GM23338 (cell line): ENCODE data around the gene GLRX. TPM values are rescaled to one million over a fixed set of nuclear protein-coding genes. Genes with fewer than 3 reads are reported as not detected.
A peak's percentile ranks its signal among the peaks of the same experiment; 100 is the strongest.

Experiments
- ATAC-seq: fragments of 200-7000 bp; cut with Tn5 transposase; 3 replicates; pipeline ENCODE4 v1.9.1; 2020
- DNase-seq: peaks from one replicate; pipeline ENCODE4 v3.0.0-alpha.2; 2015; ENCODE audit warnings: low spot score
- H2AFZ ChIP-seq: fragments of 200-600 bp; sonication (generic); 2 replicates; pipeline ENCODE4 v1.8.0; 2016; ENCODE audit warnings: antibody characterized with exemption, mild to moderate bottlenecking, moderate library complexity
- H3F3A ChIP-seq: fragments of 200-600 bp; sonication (generic); replicated peaks from 2 replicates; pipeline ENCODE4 v1.8.0; 2017; ENCODE audit warnings: antibody characterized with exemption, mixed run types, low read depth
- H3K27ac ChIP-seq: fragments of 200-600 bp; sonication (generic); 2 replicates; pipeline ENCODE4 v1.6.1; 2016; ENCODE audit warnings: low read depth
- H3K27me3 ChIP-seq: fragments of 200-600 bp; sonication (generic); 2 replicates; pipeline ENCODE4 v1.8.0; 2016; ENCODE audit warnings: mild to moderate bottlenecking, mixed run types, moderate library complexity; ENCODE audit not compliant: insufficient read depth
- H3K36me3 ChIP-seq: fragments of 200-600 bp; sonication (generic); 2 replicates; pipeline ENCODE4 v1.8.0; 2016; ENCODE audit warnings: mild to moderate bottlenecking; ENCODE audit not compliant: insufficient read depth
- H3K4me1 ChIP-seq: fragments of 200-600 bp; sonication (generic); 2 replicates; pipeline ENCODE4 v1.8.0; 2016; ENCODE audit warnings: mild to moderate bottlenecking, moderate library complexity; ENCODE audit not compliant: insufficient read depth
- H3K4me2 ChIP-seq: fragments of 200-600 bp; sonication (generic); 2 replicates; pipeline ENCODE4 v1.7.1; 2017; ENCODE audit warnings: mixed run types
- H3K4me3 ChIP-seq: fragments of 200-600 bp; sonication (generic); 2 replicates; pipeline ENCODE4 v1.6.1; 2016; ENCODE audit warnings: mixed run types
- H3K79me2 ChIP-seq: fragments of 200-600 bp; sonication (generic); replicated peaks from 2 replicates; pipeline ENCODE4 v1.8.0; 2017; ENCODE audit warnings: mild to moderate bottlenecking; ENCODE audit not compliant: insufficient read depth
- H3K9me2 ChIP-seq: fragments of 200-600 bp; sonication (generic); 2 replicates; pipeline ENCODE4 v1.8.0; 2017; ENCODE audit not compliant: insufficient read depth
- H4K20me1 ChIP-seq: fragments of 200-600 bp; sonication (generic); replicated peaks from 2 replicates; pipeline ENCODE4 v1.8.0; 2017; ENCODE audit warnings: mild to moderate bottlenecking; ENCODE audit not compliant: insufficient read depth
- H3K27ac Mint-ChIP-seq: 2 replicates; pipeline ENCODE4 v1.8.0; 2020; ENCODE audit warnings: inconsistent platforms, mild to moderate bottlenecking, moderate library complexity, mixed read lengths
- H3K27me3 Mint-ChIP-seq: 3 replicates; pipeline ENCODE4 v1.8.0; 2022; ENCODE audit warnings: low read depth, mild to moderate bottlenecking, moderate library complexity, mixed read lengths, inconsistent platforms; ENCODE audit not compliant: insufficient read depth, poor library complexity
- H3K36me3 Mint-ChIP-seq: 3 replicates; pipeline ENCODE4 v1.8.0; 2021; ENCODE audit warnings: low read depth, mild to moderate bottlenecking, inconsistent platforms, moderate library complexity, mixed read lengths
- H3K4me1 Mint-ChIP-seq: 3 replicates; pipeline ENCODE4 v1.8.0; 2020; ENCODE audit warnings: mild to moderate bottlenecking, inconsistent platforms, mixed read lengths
- H3K4me3 Mint-ChIP-seq: 3 replicates; pipeline ENCODE4 v1.8.0; 2021; ENCODE audit warnings: moderate library complexity, mild to moderate bottlenecking, inconsistent platforms, mixed read lengths
- H3K9me3 Mint-ChIP-seq: 3 replicates; pipeline ENCODE4 v1.8.0; 2020; ENCODE audit warnings: moderate library complexity, mild to moderate bottlenecking, inconsistent platforms, mixed read lengths
- CREB1 ChIP-seq: fragments of 250-450 bp; sonication (Bioruptor Pico); IDR thresholded peaks from 2 replicates; pipeline ENCODE4 v1.5.0; 2020; ENCODE audit warnings: low read depth, mild to moderate bottlenecking, moderate library complexity
- EZH2 ChIP-seq: fragments of 200-600 bp; sonication (generic); IDR thresholded peaks from one replicate; pipeline ENCODE4 v1.8.0; 2017; ENCODE audit warnings: antibody characterized with exemption, mild to moderate bottlenecking, low read depth; ENCODE audit not compliant: unreplicated experiment
- EZH2phosphoT487 ChIP-seq: fragments of 200-600 bp; sonication (generic); IDR thresholded peaks from one replicate; pipeline ENCODE4 v1.8.1; 2018; ENCODE audit warnings: antibody characterized with exemption; ENCODE audit not compliant: unreplicated experiment
- JUNB ChIP-seq: IDR thresholded peaks from one replicate; pipeline ENCODE4 v1.6.1; 2016; ENCODE audit warnings: antibody characterized with exemption; ENCODE audit not compliant: unreplicated experiment
- NANOG ChIP-seq: IDR thresholded peaks from 2 replicates; pipeline ENCODE4 v1.6.1; 2016; ENCODE audit warnings: antibody characterized with exemption, borderline replicate concordance
- POLR2AphosphoS5 ChIP-seq: IDR thresholded peaks from 2 replicates; pipeline ENCODE4 v1.6.1; 2016; ENCODE audit warnings: antibody characterized with exemption, low read depth
- STAT1 ChIP-seq: IDR thresholded peaks from one replicate; pipeline ENCODE4 v1.6.1; 2016; ENCODE audit warnings: antibody characterized with exemption; ENCODE audit not compliant: unreplicated experiment
- ZNF114 ChIP-seq: fragments of 250-450 bp; sonication (Bioruptor Pico); IDR thresholded peaks from 2 replicates; pipeline ENCODE4 v1.5.0; 2020; ENCODE audit warnings: mild to moderate bottlenecking, moderate library complexity
- ZNF331 ChIP-seq: fragments of 250-450 bp; sonication (Bioruptor Pico); IDR thresholded peaks from 2 replicates; pipeline ENCODE4 v1.5.0; 2020; ENCODE audit warnings: low read depth, mild to moderate bottlenecking, moderate library complexity
- polyA plus RNA-seq: library from polyadenylated mRNA; unstranded; fragments of >200 nt; fragmentation: Nextera tagmentation; extraction: Ambion mirVana; gene quantifications from 2 replicates; pipeline ENCODE4 v1.2.1, GENCODE V29; 2016
- total RNA-seq: library from RNA; depleted of rRNA; stranded (reverse); fragments of >200 nt; shearing (Covaris generic); gene quantifications from 2 replicates; pipeline ENCODE4 v1.2.3, GENCODE V29; 2014
- TF ChIP-seq, protein P1 (sequence below): IDR thresholded peaks from one replicate; pipeline ENCODE4 v1.6.1; 2018; ENCODE audit warnings: antibody characterized with exemption; ENCODE audit not compliant: unreplicated experiment
- TF ChIP-seq, protein P2 (sequence below): fragments of 250-450 bp; sonication (Bioruptor Pico); IDR thresholded peaks from 2 replicates; pipeline ENCODE4 v1.5.0; 2020; ENCODE audit warnings: mild to moderate bottlenecking, moderate library complexity
- TF ChIP-seq, protein P3 (sequence below), 2 experiments: fragments of 200-600 bp in 1 of 2; sonication (generic) in 1 of 2; conservative IDR thresholded peaks; 2 replicates each; pipeline versions ENCODE4 v1.5.1 to v1.6.1; 2016 to 2017; ENCODE audit warnings: antibody characterized with exemption in 2 of 2, low read depth in 2 of 2, mild to moderate bottlenecking in 2 of 2, moderate library complexity in 1 of 2
- TF ChIP-seq, protein P4 (sequence below): IDR thresholded peaks from 2 replicates; pipeline ENCODE4 v1.6.1; 2016; ENCODE audit warnings: antibody characterized with exemption

GLRX gene
- total and polyA plus RNA-seq, 2 experiments from 2014 or later = 9.5 to 42.2 TPM

DNA sequence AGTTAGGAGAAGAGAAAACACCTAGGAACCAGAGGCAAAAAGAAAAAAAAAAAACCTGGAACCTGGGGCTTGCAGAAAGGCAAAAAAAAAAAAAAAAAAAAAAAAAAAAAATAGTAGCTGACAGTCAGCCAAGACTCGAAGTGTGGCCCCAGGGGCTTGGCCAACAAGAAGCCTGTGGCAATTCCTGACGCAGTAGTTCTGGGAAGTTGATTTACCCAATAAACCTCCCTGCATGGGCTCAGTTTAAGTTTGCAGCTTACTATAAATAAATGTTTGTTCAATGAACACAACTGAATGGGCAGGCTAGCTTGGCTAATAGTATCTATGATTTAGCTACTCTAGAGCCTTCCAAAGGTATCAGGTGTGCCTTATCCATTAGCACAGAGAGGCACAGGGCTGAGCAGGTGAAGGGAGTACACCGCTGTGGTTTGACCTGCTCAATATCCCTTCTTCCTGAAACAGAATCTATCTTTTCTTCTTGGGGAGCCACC, 21.3 kb upstream of the GLRX start:
- no peak overlapping the region for H3K27ac Mint-ChIP-seq
- no peak for DNase-seq

More for the DNA sequence above, 21.3 kb upstream of the GLRX start:
- no peak for TF ChIP-seq EZH2
- TF ChIP-seq, protein P1, sequence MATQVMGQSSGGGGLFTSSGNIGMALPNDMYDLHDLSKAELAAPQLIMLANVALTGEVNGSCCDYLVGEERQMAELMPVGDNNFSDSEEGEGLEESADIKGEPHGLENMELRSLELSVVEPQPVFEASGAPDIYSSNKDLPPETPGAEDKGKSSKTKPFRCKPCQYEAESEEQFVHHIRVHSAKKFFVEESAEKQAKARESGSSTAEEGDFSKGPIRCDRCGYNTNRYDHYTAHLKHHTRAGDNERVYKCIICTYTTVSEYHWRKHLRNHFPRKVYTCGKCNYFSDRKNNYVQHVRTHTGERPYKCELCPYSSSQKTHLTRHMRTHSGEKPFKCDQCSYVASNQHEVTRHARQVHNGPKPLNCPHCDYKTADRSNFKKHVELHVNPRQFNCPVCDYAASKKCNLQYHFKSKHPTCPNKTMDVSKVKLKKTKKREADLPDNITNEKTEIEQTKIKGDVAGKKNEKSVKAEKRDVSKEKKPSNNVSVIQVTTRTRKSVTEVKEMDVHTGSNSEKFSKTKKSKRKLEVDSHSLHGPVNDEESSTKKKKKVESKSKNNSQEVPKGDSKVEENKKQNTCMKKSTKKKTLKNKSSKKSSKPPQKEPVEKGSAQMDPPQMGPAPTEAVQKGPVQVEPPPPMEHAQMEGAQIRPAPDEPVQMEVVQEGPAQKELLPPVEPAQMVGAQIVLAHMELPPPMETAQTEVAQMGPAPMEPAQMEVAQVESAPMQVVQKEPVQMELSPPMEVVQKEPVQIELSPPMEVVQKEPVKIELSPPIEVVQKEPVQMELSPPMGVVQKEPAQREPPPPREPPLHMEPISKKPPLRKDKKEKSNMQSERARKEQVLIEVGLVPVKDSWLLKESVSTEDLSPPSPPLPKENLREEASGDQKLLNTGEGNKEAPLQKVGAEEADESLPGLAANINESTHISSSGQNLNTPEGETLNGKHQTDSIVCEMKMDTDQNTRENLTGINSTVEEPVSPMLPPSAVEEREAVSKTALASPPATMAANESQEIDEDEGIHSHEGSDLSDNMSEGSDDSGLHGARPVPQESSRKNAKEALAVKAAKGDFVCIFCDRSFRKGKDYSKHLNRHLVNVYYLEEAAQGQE = no peak
- TF ChIP-seq, protein P2, sequence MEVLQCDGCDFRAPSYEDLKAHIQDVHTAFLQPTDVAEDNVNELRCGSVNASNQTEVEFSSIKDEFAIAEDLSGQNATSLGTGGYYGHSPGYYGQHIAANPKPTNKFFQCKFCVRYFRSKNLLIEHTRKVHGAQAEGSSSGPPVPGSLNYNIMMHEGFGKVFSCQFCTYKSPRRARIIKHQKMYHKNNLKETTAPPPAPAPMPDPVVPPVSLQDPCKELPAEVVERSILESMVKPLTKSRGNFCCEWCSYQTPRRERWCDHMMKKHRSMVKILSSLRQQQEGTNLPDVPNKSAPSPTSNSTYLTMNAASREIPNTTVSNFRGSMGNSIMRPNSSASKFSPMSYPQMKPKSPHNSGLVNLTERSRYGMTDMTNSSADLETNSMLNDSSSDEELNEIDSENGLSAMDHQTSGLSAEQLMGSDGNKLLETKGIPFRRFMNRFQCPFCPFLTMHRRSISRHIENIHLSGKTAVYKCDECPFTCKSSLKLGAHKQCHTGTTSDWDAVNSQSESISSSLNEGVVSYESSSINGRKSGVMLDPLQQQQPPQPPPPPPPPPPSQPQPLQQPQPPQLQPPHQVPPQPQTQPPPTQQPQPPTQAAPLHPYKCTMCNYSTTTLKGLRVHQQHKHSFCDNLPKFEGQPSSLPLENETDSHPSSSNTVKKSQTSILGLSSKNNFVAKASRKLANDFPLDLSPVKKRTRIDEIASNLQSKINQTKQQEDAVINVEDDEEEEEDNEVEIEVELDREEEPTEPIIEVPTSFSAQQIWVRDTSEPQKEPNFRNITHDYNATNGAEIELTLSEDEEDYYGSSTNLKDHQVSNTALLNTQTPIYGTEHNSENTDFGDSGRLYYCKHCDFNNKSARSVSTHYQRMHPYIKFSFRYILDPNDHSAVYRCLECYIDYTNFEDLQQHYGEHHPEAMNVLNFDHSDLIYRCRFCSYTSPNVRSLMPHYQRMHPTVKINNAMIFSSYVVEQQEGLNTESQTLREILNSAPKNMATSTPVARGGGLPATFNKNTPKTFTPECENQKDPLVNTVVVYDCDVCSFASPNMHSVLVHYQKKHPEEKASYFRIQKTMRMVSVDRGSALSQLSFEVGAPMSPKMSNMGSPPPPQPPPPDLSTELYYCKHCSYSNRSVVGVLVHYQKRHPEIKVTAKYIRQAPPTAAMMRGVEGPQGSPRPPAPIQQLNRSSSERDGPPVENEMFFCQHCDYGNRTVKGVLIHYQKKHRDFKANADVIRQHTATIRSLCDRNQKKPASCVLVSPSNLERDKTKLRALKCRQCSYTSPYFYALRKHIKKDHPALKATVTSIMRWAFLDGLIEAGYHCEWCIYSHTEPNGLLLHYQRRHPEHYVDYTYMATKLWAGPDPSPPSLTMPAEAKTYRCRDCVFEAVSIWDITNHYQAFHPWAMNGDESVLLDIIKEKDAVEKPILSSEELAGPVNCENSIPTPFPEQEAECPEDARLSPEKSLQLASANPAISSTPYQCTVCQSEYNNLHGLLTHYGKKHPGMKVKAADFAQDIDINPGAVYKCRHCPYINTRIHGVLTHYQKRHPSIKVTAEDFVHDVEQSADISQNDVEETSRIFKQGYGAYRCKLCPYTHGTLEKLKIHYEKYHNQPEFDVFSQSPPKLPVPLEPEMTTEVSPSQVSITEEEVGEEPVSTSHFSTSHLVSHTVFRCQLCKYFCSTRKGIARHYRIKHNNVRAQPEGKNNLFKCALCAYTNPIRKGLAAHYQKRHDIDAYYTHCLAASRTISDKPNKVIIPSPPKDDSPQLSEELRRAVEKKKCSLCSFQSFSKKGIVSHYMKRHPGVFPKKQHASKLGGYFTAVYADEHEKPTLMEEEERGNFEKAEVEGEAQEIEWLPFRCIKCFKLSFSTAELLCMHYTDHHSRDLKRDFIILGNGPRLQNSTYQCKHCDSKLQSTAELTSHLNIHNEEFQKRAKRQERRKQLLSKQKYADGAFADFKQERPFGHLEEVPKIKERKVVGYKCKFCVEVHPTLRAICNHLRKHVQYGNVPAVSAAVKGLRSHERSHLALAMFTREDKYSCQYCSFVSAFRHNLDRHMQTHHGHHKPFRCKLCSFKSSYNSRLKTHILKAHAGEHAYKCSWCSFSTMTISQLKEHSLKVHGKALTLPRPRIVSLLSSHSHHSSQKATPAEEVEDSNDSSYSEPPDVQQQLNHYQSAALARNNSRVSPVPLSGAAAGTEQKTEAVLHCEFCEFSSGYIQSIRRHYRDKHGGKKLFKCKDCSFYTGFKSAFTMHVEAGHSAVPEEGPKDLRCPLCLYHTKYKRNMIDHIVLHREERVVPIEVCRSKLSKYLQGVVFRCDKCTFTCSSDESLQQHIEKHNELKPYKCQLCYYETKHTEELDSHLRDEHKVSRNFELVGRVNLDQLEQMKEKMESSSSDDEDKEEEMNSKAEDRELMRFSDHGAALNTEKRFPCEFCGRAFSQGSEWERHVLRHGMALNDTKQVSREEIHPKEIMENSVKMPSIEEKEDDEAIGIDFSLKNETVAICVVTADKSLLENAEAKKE (CRISPR knock-in tag) = no peak
- no peak for TF ChIP-seq EZH2phosphoT487
- TF ChIP-seq JUNB = no peak
- TF ChIP-seq CREB1 = no peak
- TF ChIP-seq ZNF114 (CRISPR knock-in tag) = no peak
- TF ChIP-seq NANOG = no peak
- TF ChIP-seq, protein P3, sequence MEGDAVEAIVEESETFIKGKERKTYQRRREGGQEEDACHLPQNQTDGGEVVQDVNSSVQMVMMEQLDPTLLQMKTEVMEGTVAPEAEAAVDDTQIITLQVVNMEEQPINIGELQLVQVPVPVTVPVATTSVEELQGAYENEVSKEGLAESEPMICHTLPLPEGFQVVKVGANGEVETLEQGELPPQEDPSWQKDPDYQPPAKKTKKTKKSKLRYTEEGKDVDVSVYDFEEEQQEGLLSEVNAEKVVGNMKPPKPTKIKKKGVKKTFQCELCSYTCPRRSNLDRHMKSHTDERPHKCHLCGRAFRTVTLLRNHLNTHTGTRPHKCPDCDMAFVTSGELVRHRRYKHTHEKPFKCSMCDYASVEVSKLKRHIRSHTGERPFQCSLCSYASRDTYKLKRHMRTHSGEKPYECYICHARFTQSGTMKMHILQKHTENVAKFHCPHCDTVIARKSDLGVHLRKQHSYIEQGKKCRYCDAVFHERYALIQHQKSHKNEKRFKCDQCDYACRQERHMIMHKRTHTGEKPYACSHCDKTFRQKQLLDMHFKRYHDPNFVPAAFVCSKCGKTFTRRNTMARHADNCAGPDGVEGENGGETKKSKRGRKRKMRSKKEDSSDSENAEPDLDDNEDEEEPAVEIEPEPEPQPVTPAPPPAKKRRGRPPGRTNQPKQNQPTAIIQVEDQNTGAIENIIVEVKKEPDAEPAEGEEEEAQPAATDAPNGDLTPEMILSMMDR (conservative IDR thresholded peaks at IDR 0.05; ENCODE audit: low read depth in 2 of 2) = no peak
- no peak for TF ChIP-seq POLR2AphosphoS5
- no peak for TF ChIP-seq STAT1
- TF ChIP-seq ZNF331 (CRISPR knock-in tag) = no peak
- TF ChIP-seq, protein P4, sequence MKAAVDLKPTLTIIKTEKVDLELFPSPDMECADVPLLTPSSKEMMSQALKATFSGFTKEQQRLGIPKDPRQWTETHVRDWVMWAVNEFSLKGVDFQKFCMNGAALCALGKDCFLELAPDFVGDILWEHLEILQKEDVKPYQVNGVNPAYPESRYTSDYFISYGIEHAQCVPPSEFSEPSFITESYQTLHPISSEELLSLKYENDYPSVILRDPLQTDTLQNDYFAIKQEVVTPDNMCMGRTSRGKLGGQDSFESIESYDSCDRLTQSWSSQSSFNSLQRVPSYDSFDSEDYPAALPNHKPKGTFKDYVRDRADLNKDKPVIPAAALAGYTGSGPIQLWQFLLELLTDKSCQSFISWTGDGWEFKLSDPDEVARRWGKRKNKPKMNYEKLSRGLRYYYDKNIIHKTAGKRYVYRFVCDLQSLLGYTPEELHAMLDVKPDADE = no peak
- Histone ChIP-seq H3K79me2 (no peaks in the 10 kb centered on the region), H3K4me2 (no peak overlapping the region), H3K4me3 (no peak overlapping the region), H4K20me1 (no peaks in the 10 kb centered on the region), H3K27me3 (no peaks in the 10 kb centered on the region), H3K4me1 (no peaks in the 10 kb centered on the region), H3K9me2 (peaks cover 8% of the 10 kb centered on the region; the same call in 1 of the 2 replicates), H3K36me3 (no peaks in the 10 kb centered on the region), H2AFZ (peak overlapping the region; percentile 28; the same call in 1 of the 2 replicates), H3F3A (no peaks in the 10 kb centered on the region), H3K27ac (no peak overlapping the region)
- peaks cover 2% of the 10 kb centered on the region; the same call in 1 of the 3 replicates for H3K4me1 Mint-ChIP-seq
- H3K9me3 Mint-ChIP-seq = no peaks in the 10 kb centered on the region
- H3K36me3 Mint-ChIP-seq = no peaks in the 10 kb centered on the region
- no peak overlapping the region for H3K4me3 Mint-ChIP-seq
- ATAC-seq = no peak
- no peaks in the 10 kb centered on the region for H3K27me3 Mint-ChIP-seq
